ENCODE measurements around the gene WBP4. TPM values are rescaled to one million over a fixed set of nuclear protein-coding genes. Genes with fewer than 3 reads are reported as not detected.
"Not testable (repeated sequence)": the region's sequence is repeated elsewhere in the genome, so short reads cannot be mapped to it uniquely, and the experiment has no call there.

Gene WBP4
- total RNA-seq, 1 donor from 2014 or later: 13.3 TPM

- Mint-ChIP-seq H3K27ac (no peak overlapping the region), H3K36me3 (ENCODE audit: low read depth) (peaks cover 5% of the 10 kb centered on the region), H3K9me3 (no peaks in the 10 kb centered on the region), H3K4me1 (ENCODE audit: low read depth) (peaks cover 37% of the 10 kb centered on the region), H3K4me3 (ENCODE audit: low read depth) (no peak overlapping the region), H3K27me3 (ENCODE audit: low read depth) (no peaks in the 10 kb centered on the region)
- intact Hi-C loops (cut with micrococcal nuclease): no loop called here
- DNase-seq (ENCODE audit: low spot score): no peak
Measured at GRCh38 chr13:41029629-41030028, 31.7 kb upstream of the WBP4 start.

- Mint-ChIP-seq H3K4me1 (ENCODE audit: low read depth) (peaks cover 25% of the 10 kb centered on the region), H3K36me3 (ENCODE audit: low read depth) (no peaks in the 10 kb centered on the region), H3K27me3 (ENCODE audit: low read depth) (no peaks in the 10 kb centered on the region), H3K4me3 (ENCODE audit: low read depth) (no peak overlapping the region), H3K27ac (no peak overlapping the region), H3K9me3 (no peaks in the 10 kb centered on the region)
- intact Hi-C loops (cut with micrococcal nuclease): no loop called here
- DNase-seq (ENCODE audit: low spot score): no peak
Measured at GRCh38 chr13:41032691-41033376, 28.5 kb upstream of the WBP4 start.

GRCh38 chr13:41034382-41034781, 26.9 kb upstream of the WBP4 start:
- Mint-ChIP-seq H3K27ac (no peak overlapping the region), H3K4me1 (ENCODE audit: low read depth) (peaks cover 23% of the 10 kb centered on the region), H3K4me3 (ENCODE audit: low read depth) (no peak overlapping the region), H3K9me3 (no peaks in the 10 kb centered on the region), H3K36me3 (ENCODE audit: low read depth) (no peaks in the 10 kb centered on the region), H3K27me3 (ENCODE audit: low read depth) (no peaks in the 10 kb centered on the region)
- intact Hi-C loops (cut with micrococcal nuclease): no loop called here
- no peak for DNase-seq (ENCODE audit: low spot score)

- no peak for DNase-seq (ENCODE audit: low spot score)
- Mint-ChIP-seq H3K36me3 (ENCODE audit: low read depth) (no peaks in the 10 kb centered on the region), H3K27me3 (ENCODE audit: low read depth) (no peaks in the 10 kb centered on the region), H3K4me3 (ENCODE audit: low read depth) (no peak overlapping the region), H3K27ac (no peak overlapping the region), H3K4me1 (ENCODE audit: low read depth) (peaks cover 21% of the 10 kb centered on the region), H3K9me3 (no peaks in the 10 kb centered on the region)
- intact Hi-C loops (cut with micrococcal nuclease): no loop called here
Measured at GRCh38 chr13:41034881-41035280, 26.4 kb upstream of the WBP4 start.

- intact Hi-C loops (cut with micrococcal nuclease); H3K36me3 Mint-ChIP-seq (ENCODE audit: low read depth): not testable (repeated sequence)
Measured at GRCh38 chr13:41036557-41036956, 24.8 kb upstream of the WBP4 start.

GRCh38 chr13:41039746-41040145, 21.6 kb upstream of the WBP4 start:
- Mint-ChIP-seq H3K9me3 (peaks cover 4% of the 10 kb centered on the region), H3K4me1 (ENCODE audit: low read depth) (peaks cover 12% of the 10 kb centered on the region), H3K36me3 (ENCODE audit: low read depth) (peaks cover under 1% of the 10 kb centered on the region), H3K4me3 (ENCODE audit: low read depth) (no peak overlapping the region), H3K27ac (no peak overlapping the region), H3K27me3 (ENCODE audit: low read depth) (no peaks in the 10 kb centered on the region)
- intact Hi-C loops (cut with micrococcal nuclease): no loop called here
- no peak for DNase-seq (ENCODE audit: low spot score)

More at GRCh38 chr13:41036557-41036956, 24.8 kb upstream of the WBP4 start:
- not testable (repeated sequence) for H3K27ac Mint-ChIP-seq; H3K27me3 Mint-ChIP-seq (ENCODE audit: low read depth); H3K4me3 Mint-ChIP-seq (ENCODE audit: low read depth); DNase-seq (ENCODE audit: low spot score); H3K9me3 Mint-ChIP-seq
- H3K4me1 Mint-ChIP-seq (ENCODE audit: low read depth): peaks cover 20% of the 10 kb centered on the region

GRCh38 chr13:41040584-41041334, 20.6 kb upstream of the WBP4 start:
- Mint-ChIP-seq H3K9me3 (peaks cover 11% of the 10 kb centered on the region), H3K27ac (no peak overlapping the region), H3K27me3 (ENCODE audit: low read depth) (no peaks in the 10 kb centered on the region), H3K36me3 (ENCODE audit: low read depth) (peaks cover 7% of the 10 kb centered on the region), H3K4me3 (ENCODE audit: low read depth) (no peak overlapping the region), H3K4me1 (ENCODE audit: low read depth) (peaks cover 5% of the 10 kb centered on the region)
- DNase-seq (ENCODE audit: low spot score): no peak
- intact Hi-C loops (cut with micrococcal nuclease): no loop called here

- intact Hi-C loops (cut with micrococcal nuclease); H3K4me3 Mint-ChIP-seq (ENCODE audit: low read depth); DNase-seq (ENCODE audit: low spot score); H3K27ac Mint-ChIP-seq; H3K4me1 Mint-ChIP-seq (ENCODE audit: low read depth); H3K27me3 Mint-ChIP-seq (ENCODE audit: low read depth): not testable (repeated sequence)
- H3K9me3 Mint-ChIP-seq: peaks cover 18% of the 10 kb centered on the region
- peaks cover 19% of the 10 kb centered on the region for H3K36me3 Mint-ChIP-seq (ENCODE audit: low read depth)
Measured at GRCh38 chr13:41042419-41042818, 18.9 kb upstream of the WBP4 start.

GRCh38 chr13:41048640-41049039, 12.7 kb upstream of the WBP4 start:
- intact Hi-C loops (cut with micrococcal nuclease): no loop called here
- no peak for DNase-seq (ENCODE audit: low spot score)
- Mint-ChIP-seq H3K4me3 (ENCODE audit: low read depth) (no peak overlapping the region), H3K4me1 (ENCODE audit: low read depth) (peaks cover 19% of the 10 kb centered on the region), H3K9me3 (peaks cover 27% of the 10 kb centered on the region), H3K36me3 (ENCODE audit: low read depth) (peaks cover 36% of the 10 kb centered on the region), H3K27me3 (ENCODE audit: low read depth) (no peaks in the 10 kb centered on the region), H3K27ac (no peak overlapping the region)

GRCh38 chr13:41049480-41050440, 11.5 kb upstream of the WBP4 start:
- intact Hi-C loops (cut with micrococcal nuclease): no loop called here
- Mint-ChIP-seq H3K4me3 (ENCODE audit: low read depth) (no peak overlapping the region), H3K4me1 (ENCODE audit: low read depth) (peaks cover 27% of the 10 kb centered on the region), H3K27ac (no peak overlapping the region), H3K9me3 (peaks cover 26% of the 10 kb centered on the region), H3K27me3 (ENCODE audit: low read depth) (no peaks in the 10 kb centered on the region), H3K36me3 (ENCODE audit: low read depth) (peaks cover 36% of the 10 kb centered on the region)
- DNase-seq (ENCODE audit: low spot score): no peak

- H3K9me3 Mint-ChIP-seq: peaks cover 12% of the 10 kb centered on the region
- peaks cover 17% of the 10 kb centered on the region for H3K36me3 Mint-ChIP-seq (ENCODE audit: low read depth)
- H3K27ac Mint-ChIP-seq: no peak overlapping the region
- no peak overlapping the region for H3K4me3 Mint-ChIP-seq (ENCODE audit: low read depth)
- peaks cover 40% of the 10 kb centered on the region for H3K4me1 Mint-ChIP-seq (ENCODE audit: low read depth)
- intact Hi-C loops (cut with micrococcal nuclease): no loop called here
- DNase-seq (ENCODE audit: low spot score): no peak
- no peaks in the 10 kb centered on the region for H3K27me3 Mint-ChIP-seq (ENCODE audit: low read depth)
Measured at GRCh38 chr13:41052441-41052840, 8.9 kb upstream of the WBP4 start.

- H3K36me3 Mint-ChIP-seq (ENCODE audit: low read depth): peaks cover 21% of the 10 kb centered on the region
- DNase-seq (ENCODE audit: low spot score): no peak
- H3K9me3 Mint-ChIP-seq: peaks cover 12% of the 10 kb centered on the region
- no peaks in the 10 kb centered on the region for H3K27me3 Mint-ChIP-seq (ENCODE audit: low read depth)
- intact Hi-C loops (cut with micrococcal nuclease): no loop called here
- H3K4me3 Mint-ChIP-seq (ENCODE audit: low read depth): no peak overlapping the region
- no peak overlapping the region for H3K27ac Mint-ChIP-seq
- peaks cover 43% of the 10 kb centered on the region for H3K4me1 Mint-ChIP-seq (ENCODE audit: low read depth)
Measured at GRCh38 chr13:41053384-41053826, 7.9 kb upstream of the WBP4 start.
